ENCODE measurements around the gene NR3C1.

Gene NR3C1

GRCh38 chr5:143403593-143404415 is at the start of gene NR3C1:
NR3C1 (minus strand) TSS chr5:143403686; CDS start chr5:143400839, 2,847 bp downstream.
- peak; percentile 68 for DNase-seq (ENCODE audit: low read depth)

- no peak for DNase-seq (ENCODE audit: low read depth)
Measured at GRCh38 chr5:143449772-143450171, 46.3 kb upstream of the NR3C1 start.

DNA sequence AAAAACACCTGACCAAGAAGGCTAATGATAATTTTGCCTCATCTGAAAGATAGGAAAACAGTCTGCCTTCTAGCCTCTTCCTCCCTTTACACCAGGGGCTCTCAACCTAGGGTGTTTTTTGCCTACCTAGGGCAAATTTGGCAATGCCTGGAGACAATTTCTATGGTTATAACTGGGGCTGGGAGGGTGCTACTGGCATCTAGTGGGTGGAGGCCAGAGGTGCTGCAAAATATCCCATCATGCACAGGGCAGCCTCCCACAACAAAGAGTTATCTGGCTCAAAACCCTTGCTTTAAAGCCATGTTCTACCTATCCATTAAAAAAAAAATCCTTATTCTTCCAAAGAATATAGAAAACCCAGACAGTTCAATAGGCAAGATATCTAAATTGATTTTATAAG is 45.0 kb upstream of the NR3C1 start:
- no peak for DNase-seq (ENCODE audit: low read depth)

GRCh38 chr5:143447983-143448382 is 44.5 kb upstream of the NR3C1 start:
- no peak for DNase-seq (ENCODE audit: low read depth)

DNA sequence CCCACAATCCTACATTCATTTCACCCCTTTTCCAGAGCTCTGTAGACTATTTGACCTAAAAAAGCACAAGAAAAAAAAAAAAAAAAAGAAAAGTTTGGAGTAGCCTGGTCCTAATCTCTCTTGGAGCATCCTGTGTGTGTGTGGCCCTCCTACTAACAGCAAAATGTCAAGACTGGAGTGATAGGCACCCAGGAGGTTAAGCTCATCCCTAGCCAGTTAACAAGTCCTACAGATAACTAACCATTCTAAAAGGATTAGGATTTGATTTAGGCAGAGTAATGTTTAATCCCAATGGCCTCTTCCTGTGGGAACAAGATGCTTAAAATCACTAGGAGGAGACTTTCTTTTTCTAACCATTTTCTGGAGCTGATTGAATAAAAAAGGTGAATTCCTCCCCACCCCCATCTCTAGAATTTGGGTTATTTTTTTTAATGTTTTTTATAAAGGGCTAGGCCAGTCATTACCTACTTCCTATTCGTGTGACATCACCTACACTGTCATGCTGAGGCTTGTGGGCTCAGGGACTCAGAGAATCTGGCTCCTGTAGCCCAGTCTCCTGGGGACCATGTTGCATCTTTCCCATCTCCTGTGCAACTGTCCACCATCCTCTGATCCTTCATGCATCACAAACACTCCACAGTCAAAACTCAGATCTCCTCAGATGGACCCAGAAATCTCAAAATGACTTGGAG is 43.2 kb upstream of the NR3C1 start:
- DNase-seq (ENCODE audit: low read depth) = no peak

DNA sequence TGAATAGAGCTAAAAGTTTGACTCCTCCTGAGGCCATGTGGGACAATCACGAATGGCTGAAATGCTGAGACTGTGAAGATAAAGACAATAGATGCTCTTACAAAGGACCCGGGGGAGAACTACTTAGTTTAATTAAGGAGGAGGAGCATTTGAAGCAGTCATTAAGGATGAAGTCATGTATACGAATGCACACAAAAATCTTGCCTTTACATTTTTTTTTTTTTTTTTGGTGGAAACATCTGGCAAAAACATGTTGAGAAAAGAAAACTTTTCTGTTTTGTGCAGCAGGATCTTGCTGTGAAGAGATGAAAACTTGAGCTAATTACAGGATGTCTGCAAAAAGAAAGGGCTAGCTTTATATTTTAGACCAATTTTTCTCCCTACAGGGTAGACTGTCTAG is 42.3 kb upstream of the NR3C1 start:
- DNase-seq (ENCODE audit: low read depth) = no peak

GRCh38 chr5:143443330-143443729 is 39.8 kb upstream of the NR3C1 start:
- no peak for DNase-seq (ENCODE audit: low read depth)

- no peak for DNase-seq (ENCODE audit: low read depth)
Measured at GRCh38 chr5:143442385-143442784, 38.9 kb upstream of the NR3C1 start.

GRCh38 chr5:143440448-143441115 is 37.1 kb upstream of the NR3C1 start:
- no peak for DNase-seq (ENCODE audit: low read depth)

DNA sequence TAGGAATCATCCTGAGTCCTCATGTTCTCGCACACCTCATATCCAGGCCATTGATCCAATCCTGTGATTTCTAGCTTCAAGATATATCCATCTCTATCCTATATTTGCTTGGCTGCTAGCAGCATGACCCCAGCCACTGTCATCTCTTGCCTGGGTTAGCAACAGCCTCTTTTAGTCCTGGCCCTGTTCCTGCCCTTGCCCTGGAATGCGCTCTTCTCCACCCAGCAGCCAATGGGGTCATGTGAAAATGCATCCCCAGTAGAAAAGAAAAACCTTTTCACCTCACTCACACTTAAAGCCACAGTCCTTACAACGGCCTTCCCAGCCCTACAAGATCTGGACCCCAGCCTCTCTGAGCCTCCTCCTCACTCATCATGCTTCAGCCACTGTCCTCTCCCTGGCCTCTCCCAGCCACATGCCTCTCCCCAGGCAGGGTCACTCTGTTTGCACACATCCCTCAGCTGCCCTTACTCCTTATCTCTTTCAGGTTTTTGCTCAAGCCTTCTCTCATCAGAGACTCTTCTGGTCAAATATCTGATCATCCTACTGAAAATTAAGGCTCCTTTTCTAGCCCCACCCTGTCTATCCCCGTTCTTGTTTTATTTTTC is 34.3 kb upstream of the NR3C1 start:
- DNase-seq (ENCODE audit: low read depth) = no peak

DNA sequence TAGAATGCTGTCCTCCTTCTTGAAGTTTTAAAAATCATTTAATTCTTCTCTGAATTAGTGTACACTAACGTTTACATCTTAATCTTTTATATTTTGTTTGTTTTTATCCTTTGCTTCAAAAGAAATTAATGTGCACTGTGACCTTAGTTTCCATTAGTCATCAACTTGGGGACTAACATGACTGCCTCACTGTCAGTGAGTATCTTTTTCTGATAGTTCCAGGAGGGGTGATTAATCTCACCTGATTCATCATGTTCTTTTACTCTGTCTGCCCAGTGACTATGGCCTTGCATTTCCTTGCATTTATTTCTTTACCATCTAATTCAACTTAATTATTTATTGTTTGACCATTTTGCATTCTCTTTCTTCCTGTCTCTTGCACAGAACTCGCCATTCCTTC is 33.4 kb upstream of the NR3C1 start:
- DNase-seq (ENCODE audit: low read depth) = no peak

GRCh38 chr5:143435210-143435657 is 31.7 kb upstream of the NR3C1 start:
- no peak for DNase-seq (ENCODE audit: low read depth)

DNA sequence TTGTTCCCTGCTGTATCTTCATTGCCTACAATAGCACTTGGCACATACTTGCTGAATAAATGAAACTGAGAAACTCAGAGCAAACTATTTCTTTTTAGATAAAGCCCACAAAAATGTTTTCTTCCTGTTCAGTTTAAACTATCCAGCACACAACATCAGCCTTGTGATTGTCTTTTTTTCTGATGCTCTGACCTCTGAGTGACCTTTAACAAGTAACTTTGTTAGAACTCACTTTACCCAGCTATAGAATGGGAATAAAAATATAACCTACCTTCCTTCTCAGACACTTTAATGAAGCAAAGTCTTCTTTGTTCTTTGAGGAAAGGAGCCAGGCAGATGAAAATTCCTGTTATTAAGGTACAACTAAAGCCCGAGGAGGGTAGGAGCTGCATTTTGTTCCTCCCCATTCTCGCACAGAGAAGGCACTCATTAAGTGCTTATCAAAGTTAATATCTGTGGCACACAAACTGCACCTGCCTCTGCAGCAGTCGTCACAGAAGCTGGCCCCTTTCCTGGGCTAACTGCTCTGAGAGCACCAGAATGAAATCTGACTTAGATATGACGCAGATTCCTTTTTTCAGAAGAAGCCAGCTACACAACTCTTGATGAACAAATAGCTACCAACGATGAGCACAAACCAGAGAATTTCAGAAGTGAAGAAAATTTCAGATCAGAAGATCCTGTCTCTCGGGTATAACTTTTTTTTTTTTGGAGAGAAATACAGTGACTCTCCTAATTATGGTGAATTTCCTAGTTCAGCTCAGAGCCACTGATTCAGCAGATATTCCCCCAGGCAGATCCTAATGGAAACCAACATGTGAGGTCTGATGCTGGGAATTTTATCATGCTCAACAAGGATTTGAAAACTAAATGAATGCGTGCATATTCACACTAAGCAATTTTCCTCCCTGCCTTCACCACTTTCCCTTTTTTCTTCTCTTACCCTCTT is 31.0 kb upstream of the NR3C1 start:
- peak; percentile 23 for DNase-seq (ENCODE audit: low read depth)

- DNase-seq (ENCODE audit: low read depth) = no peak
Measured at GRCh38 chr5:143433670-143434069, 30.2 kb upstream of the NR3C1 start.

GRCh38 chr5:143432658-143433239 is 29.3 kb upstream of the NR3C1 start:
- no peak for DNase-seq (ENCODE audit: low read depth)

DNA sequence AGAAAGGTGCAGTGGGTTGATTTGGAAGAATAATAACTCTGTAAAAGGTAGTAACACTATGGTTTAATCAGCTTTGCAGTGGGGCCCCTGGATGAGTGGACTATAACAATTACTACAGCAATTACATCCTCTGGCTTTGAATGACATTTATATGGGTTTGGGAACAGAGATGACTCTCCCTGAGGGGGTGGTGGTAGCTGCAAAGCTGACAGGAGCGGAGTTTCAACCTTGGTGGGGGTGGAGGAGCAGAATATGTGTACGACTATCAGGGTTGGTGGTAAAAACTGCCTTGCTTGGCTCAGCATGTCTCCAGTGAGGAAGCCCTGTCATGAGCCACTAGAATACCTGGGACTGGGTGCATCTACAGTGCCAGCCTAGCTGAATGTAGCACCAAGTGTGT is 28.3 kb upstream of the NR3C1 start:
- no peak for DNase-seq (ENCODE audit: low read depth)

DNA sequence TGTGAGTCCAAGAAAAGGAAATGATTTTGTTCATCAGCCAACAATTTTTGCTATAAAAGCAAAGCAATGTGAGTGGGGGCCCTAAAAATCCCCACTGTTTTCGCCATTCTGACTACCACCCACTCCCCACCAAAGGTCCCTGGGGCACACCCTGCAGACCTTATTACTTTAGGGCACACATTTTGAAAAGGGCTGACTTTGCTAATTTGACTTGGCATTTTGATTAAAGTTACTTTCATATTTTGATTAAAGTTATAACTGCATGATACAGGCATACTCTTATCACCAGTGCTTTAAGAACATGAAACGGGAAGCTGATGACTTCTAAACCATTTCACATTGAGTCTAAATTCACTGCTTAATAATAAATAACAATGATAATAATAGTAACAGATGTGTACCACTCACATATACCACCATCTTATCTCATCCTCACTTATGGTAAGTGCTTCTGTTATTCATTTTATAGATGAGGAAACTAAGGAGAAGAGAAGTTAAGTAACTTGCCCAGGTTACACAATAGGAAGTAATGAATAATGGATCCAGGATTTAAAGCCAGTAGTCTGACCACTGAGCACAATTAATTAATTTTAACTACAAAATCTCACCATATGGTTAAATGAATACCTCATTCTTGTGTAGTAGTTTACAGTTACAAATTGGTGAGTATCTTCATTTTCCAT is 25.4 kb upstream of the NR3C1 start:
- DNase-seq (ENCODE audit: low read depth) = no peak

GRCh38 chr5:143428155-143428554 is 24.7 kb upstream of the NR3C1 start:
- no peak for DNase-seq (ENCODE audit: low read depth)

GRCh38 chr5:143427122-143427735 is 23.7 kb upstream of the NR3C1 start:
- no peak for DNase-seq (ENCODE audit: low read depth)

GRCh38 chr5:143426437-143426991 is 23.0 kb upstream of the NR3C1 start:
- no peak for DNase-seq (ENCODE audit: low read depth)
